ENCODE measurements around the gene GOT1.

GOT1 gene

GRCh38 chr10:99395750-99396445 is 34.5 kb downstream of the GOT1 start:
- DNase-seq (ENCODE audit: low read depth in 2 of 2) = no peak

GRCh38 chr10:99394761-99395386 is 35.5 kb downstream of the GOT1 start:
- no peak for DNase-seq (ENCODE audit: low read depth in 2 of 2)

GRCh38 chr10:99394256-99394655 is 36.2 kb downstream of the GOT1 start:
- DNase-seq (ENCODE audit: low read depth in 2 of 2) = no peak

- DNase-seq (ENCODE audit: low read depth in 2 of 2) = no peak
These were observed 36.7 kb downstream of the GOT1 start for GRCh38 chr10:99393683-99394082.

- DNase-seq (ENCODE audit: low read depth in 2 of 2) = no peak
These were observed 37.4 kb downstream of the GOT1 start for GRCh38 chr10:99393036-99393435.

GRCh38 chr10:99391346-99391745 is 39.1 kb downstream of the GOT1 start:
- DNase-seq (ENCODE audit: low read depth in 2 of 2) = no peak

- DNase-seq (ENCODE audit: low read depth in 2 of 2) = no peak
These were observed 40.5 kb downstream of the GOT1 start for GRCh38 chr10:99389729-99390480.

- DNase-seq (ENCODE audit: low read depth in 2 of 2) = no peak
These were observed 42.9 kb downstream of the GOT1 start for GRCh38 chr10:99387541-99387940.

GRCh38 chr10:99387071-99387470 is 43.4 kb downstream of the GOT1 start:
- DNase-seq (ENCODE audit: low read depth in 2 of 2) = no peak

GRCh38 chr10:99382176-99382575 is 48.2 kb downstream of the GOT1 start:
- DNase-seq (ENCODE audit: low read depth in 2 of 2) = no peak

- DNase-seq (ENCODE audit: low read depth in 2 of 2) = no peak
These were observed 55.0 kb downstream of the GOT1 start for GRCh38 chr10:99375426-99375825.

- no peak for DNase-seq (ENCODE audit: low read depth in 2 of 2)
These were observed 55.5 kb downstream of the GOT1 start for GRCh38 chr10:99374972-99375371.

GRCh38 chr10:99374526-99374925 is 55.9 kb downstream of the GOT1 start:
- no peak for DNase-seq (ENCODE audit: low read depth in 2 of 2)

GRCh38 chr10:99372546-99373271 is 57.7 kb downstream of the GOT1 start:
- no peak for DNase-seq (ENCODE audit: low read depth in 2 of 2)

- no peak for DNase-seq (ENCODE audit: low read depth in 2 of 2)
These were observed 59.4 kb downstream of the GOT1 start for GRCh38 chr10:99370993-99371392.

- no peak for DNase-seq (ENCODE audit: low read depth in 2 of 2)
These were observed 60.9 kb downstream of the GOT1 start for GRCh38 chr10:99369551-99369950.

- no peak for DNase-seq (ENCODE audit: low read depth in 2 of 2)
These were observed 61.3 kb downstream of the GOT1 start for GRCh38 chr10:99369126-99369525.

- DNase-seq (ENCODE audit: low read depth in 2 of 2) = no peak
These were observed 61.8 kb downstream of the GOT1 start for GRCh38 chr10:99368646-99369045.

GRCh38 chr10:99366666-99367065 is 63.8 kb downstream of the GOT1 start:
- no peak for DNase-seq (ENCODE audit: low read depth in 2 of 2)

GRCh38 chr10:99365736-99366135 is 64.7 kb downstream of the GOT1 start:
- DNase-seq (ENCODE audit: low read depth in 2 of 2) = no peak

GRCh38 chr10:99365311-99365710 is 65.1 kb downstream of the GOT1 start:
- no peak for DNase-seq (ENCODE audit: low read depth in 2 of 2)

- DNase-seq (ENCODE audit: low read depth in 2 of 2) = no peak
These were observed 66.3 kb downstream of the GOT1 start for GRCh38 chr10:99364125-99364524.
